ENCODE data around the gene CDK19.

GRCh38 chr6:110622912-110623578 is 192.2 kb downstream of the CDK19 start:
- TF ChIP-seq GMEB2 (CRISPR knock-in tag; IDR thresholded peaks at IDR 0.05; ENCODE audit: low read depth) (no peak), ZNF775 (CRISPR knock-in tag; IDR thresholded peaks at IDR 0.05; ENCODE audit: borderline replicate concordance) (no peak), ZFP36L2 (CRISPR knock-in tag; IDR thresholded peaks at IDR 0.05) (no peak), DPF2 (CRISPR knock-in tag; IDR thresholded peaks at IDR 0.05; ENCODE audit: borderline replicate concordance, low read depth) (no peak), JUND (CRISPR knock-in tag; IDR thresholded peaks at IDR 0.05) (no peak), ZNF687 (CRISPR knock-in tag; IDR thresholded peaks at IDR 0.05) (no peak), JUNB (CRISPR knock-in tag; IDR thresholded peaks at IDR 0.05; ENCODE audit: borderline replicate concordance) (no peak), ZSCAN25 (CRISPR knock-in tag; IDR thresholded peaks at IDR 0.05) (no peak)
- TF ChIP-seq, protein P1, sequence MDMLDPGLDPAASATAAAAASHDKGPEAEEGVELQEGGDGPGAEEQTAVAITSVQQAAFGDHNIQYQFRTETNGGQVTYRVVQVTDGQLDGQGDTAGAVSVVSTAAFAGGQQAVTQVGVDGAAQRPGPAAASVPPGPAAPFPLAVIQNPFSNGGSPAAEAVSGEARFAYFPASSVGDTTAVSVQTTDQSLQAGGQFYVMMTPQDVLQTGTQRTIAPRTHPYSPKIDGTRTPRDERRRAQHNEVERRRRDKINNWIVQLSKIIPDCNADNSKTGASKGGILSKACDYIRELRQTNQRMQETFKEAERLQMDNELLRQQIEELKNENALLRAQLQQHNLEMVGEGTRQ (IDR thresholded peaks at IDR 0.05; ENCODE audit: low read depth, low read length): no peak
- TF ChIP-seq, protein P1 (CRISPR knock-in tag; IDR thresholded peaks at IDR 0.05; ENCODE audit: borderline replicate concordance): no peak
- TF ChIP-seq, protein P2, sequence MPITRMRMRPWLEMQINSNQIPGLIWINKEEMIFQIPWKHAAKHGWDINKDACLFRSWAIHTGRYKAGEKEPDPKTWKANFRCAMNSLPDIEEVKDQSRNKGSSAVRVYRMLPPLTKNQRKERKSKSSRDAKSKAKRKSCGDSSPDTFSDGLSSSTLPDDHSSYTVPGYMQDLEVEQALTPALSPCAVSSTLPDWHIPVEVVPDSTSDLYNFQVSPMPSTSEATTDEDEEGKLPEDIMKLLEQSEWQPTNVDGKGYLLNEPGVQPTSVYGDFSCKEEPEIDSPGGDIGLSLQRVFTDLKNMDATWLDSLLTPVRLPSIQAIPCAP (CRISPR knock-in tag; IDR thresholded peaks at IDR 0.05; ENCODE audit: low read depth): no peak

All from HepG2 (cell line).